WTC11 (cell line): Measurements from ENCODE around the gene HSPB6.

Source experiments
- ATF3 ChIP-seq: sonication (generic); formaldehyde crosslinking; conservative IDR thresholded peaks from 2 replicates; pipeline ENCODE4 v1.8.1; 2022; ENCODE audit warnings: mild to moderate bottlenecking, missing genetic modification reagents
- IRF2 ChIP-seq: sonication (generic); formaldehyde crosslinking; IDR thresholded peaks from 2 replicates; pipeline ENCODE4 v1.8.0; 2022; ENCODE audit warnings: low read depth, missing genetic modification reagents, borderline replicate concordance
- SP1 ChIP-seq: sonication (generic); formaldehyde crosslinking; conservative IDR thresholded peaks from 2 replicates; pipeline ENCODE4 v1.8.1; 2022; ENCODE audit warnings: missing genetic modification reagents
- ZNF263 ChIP-seq: sonication (generic); formaldehyde crosslinking; IDR thresholded peaks from 2 replicates; pipeline ENCODE4 v1.8.1; 2022; ENCODE audit warnings: low read depth, mild to moderate bottlenecking, moderate library complexity, missing genetic modification reagents
- TF ChIP-seq, protein P1 (sequence below): fragments of 200-600 bp; IDR thresholded peaks from 2 replicates; pipeline ENCODE4 v1.8.0; 2022; ENCODE audit warnings: antibody characterized with exemption
- TF ChIP-seq, protein P2 (sequence below): sonication (generic); formaldehyde crosslinking; IDR thresholded peaks from 2 replicates; pipeline ENCODE4 v1.8.0; 2022; ENCODE audit warnings: mild to moderate bottlenecking, missing genetic modification reagents
- TF ChIP-seq, protein P3 (sequence below): sonication (generic); formaldehyde crosslinking; IDR thresholded peaks from 2 replicates; pipeline ENCODE4 v1.8.1; 2023; ENCODE audit warnings: mild to moderate bottlenecking, missing genetic modification reagents, borderline replicate concordance

- TF ChIP-seq, protein P1, sequence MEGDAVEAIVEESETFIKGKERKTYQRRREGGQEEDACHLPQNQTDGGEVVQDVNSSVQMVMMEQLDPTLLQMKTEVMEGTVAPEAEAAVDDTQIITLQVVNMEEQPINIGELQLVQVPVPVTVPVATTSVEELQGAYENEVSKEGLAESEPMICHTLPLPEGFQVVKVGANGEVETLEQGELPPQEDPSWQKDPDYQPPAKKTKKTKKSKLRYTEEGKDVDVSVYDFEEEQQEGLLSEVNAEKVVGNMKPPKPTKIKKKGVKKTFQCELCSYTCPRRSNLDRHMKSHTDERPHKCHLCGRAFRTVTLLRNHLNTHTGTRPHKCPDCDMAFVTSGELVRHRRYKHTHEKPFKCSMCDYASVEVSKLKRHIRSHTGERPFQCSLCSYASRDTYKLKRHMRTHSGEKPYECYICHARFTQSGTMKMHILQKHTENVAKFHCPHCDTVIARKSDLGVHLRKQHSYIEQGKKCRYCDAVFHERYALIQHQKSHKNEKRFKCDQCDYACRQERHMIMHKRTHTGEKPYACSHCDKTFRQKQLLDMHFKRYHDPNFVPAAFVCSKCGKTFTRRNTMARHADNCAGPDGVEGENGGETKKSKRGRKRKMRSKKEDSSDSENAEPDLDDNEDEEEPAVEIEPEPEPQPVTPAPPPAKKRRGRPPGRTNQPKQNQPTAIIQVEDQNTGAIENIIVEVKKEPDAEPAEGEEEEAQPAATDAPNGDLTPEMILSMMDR = no peak
- TF ChIP-seq, protein P2, sequence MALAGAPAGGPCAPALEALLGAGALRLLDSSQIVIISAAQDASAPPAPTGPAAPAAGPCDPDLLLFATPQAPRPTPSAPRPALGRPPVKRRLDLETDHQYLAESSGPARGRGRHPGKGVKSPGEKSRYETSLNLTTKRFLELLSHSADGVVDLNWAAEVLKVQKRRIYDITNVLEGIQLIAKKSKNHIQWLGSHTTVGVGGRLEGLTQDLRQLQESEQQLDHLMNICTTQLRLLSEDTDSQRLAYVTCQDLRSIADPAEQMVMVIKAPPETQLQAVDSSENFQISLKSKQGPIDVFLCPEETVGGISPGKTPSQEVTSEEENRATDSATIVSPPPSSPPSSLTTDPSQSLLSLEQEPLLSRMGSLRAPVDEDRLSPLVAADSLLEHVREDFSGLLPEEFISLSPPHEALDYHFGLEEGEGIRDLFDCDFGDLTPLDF = no peak
- TF ChIP-seq SP1 (CRISPR knock-in tag) (no peak), ZNF263 (no peak), IRF2 (CRISPR knock-in tag) (no peak), ATF3 (CRISPR knock-in tag) (no peak)
- TF ChIP-seq, protein P3, sequence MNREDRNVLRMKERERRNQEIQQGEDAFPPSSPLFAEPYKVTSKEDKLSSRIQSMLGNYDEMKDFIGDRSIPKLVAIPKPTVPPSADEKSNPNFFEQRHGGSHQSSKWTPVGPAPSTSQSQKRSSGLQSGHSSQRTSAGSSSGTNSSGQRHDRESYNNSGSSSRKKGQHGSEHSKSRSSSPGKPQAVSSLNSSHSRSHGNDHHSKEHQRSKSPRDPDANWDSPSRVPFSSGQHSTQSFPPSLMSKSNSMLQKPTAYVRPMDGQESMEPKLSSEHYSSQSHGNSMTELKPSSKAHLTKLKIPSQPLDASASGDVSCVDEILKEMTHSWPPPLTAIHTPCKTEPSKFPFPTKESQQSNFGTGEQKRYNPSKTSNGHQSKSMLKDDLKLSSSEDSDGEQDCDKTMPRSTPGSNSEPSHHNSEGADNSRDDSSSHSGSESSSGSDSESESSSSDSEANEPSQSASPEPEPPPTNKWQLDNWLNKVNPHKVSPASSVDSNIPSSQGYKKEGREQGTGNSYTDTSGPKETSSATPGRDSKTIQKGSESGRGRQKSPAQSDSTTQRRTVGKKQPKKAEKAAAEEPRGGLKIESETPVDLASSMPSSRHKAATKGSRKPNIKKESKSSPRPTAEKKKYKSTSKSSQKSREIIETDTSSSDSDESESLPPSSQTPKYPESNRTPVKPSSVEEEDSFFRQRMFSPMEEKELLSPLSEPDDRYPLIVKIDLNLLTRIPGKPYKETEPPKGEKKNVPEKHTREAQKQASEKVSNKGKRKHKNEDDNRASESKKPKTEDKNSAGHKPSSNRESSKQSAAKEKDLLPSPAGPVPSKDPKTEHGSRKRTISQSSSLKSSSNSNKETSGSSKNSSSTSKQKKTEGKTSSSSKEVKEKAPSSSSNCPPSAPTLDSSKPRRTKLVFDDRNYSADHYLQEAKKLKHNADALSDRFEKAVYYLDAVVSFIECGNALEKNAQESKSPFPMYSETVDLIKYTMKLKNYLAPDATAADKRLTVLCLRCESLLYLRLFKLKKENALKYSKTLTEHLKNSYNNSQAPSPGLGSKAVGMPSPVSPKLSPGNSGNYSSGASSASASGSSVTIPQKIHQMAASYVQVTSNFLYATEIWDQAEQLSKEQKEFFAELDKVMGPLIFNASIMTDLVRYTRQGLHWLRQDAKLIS (CRISPR knock-in tag) = no peak
Observed at GRCh38 chr19:35730326-35730725, 26.5 kb downstream of the HSPB6 start.
